Measurements from ENCODE around the gene TXNDC11.

- TF ChIP-seq CTCF (IDR thresholded peaks at IDR 0.05) (no peak), ZNF232 (CRISPR knock-in tag; IDR thresholded peaks at IDR 0.05) (no peak), NFYB (CRISPR knock-in tag; conservative IDR thresholded peaks at IDR 0.05; ENCODE audit: low read depth) (no peak), HMGA2 (CRISPR knock-in tag; IDR thresholded peaks at IDR 0.05) (no peak), ATF6 (CRISPR knock-in tag; IDR thresholded peaks at IDR 0.05) (no peak), CREB1 (CRISPR knock-in tag; IDR thresholded peaks at IDR 0.05) (no peak), TCF7 (CRISPR knock-in tag; IDR thresholded peaks at IDR 0.05; ENCODE audit: low read depth) (no peak), HMGXB4 (CRISPR knock-in tag; IDR thresholded peaks at IDR 0.05) (no peak), ZSCAN18 (CRISPR knock-in tag; IDR thresholded peaks at IDR 0.05) (no peak), STAT6 (CRISPR knock-in tag; conservative IDR thresholded peaks at IDR 0.05; ENCODE audit: low read depth) (no peak)
Measured at GRCh38 chr16:11781773-11782172, 39.1 kb upstream of the TXNDC11 start.
